ENCODE results near the gene SLC30A2. TPM values are rescaled to one million over a fixed set of nuclear protein-coding genes. Genes with fewer than 3 reads are reported as not detected.

SLC30A2 gene
- total RNA-seq, 1 donor from 2014 or later = 4.4 TPM

DNA sequence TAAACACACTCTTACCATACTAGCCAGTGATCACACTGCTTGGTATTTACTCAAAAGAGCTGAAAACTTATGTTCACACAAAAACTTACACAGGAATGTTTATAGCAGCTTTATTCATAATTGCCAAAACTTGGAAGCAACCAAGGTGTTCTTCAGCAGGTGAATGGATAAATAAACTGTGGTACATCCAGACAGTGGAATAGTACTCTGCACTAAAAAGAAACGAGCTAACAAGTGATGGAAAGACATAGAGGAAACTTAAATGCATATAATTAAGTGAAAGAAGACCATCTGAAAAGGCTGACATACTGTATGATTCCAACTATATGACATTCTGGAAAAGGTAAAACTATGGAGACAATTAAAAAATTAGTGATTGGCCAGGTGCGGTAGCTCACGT, 45.0 kb upstream of the SLC30A2 start:
- peaks cover 11% of the 10 kb centered on the region for H3K9me3 Mint-ChIP-seq
- no peak overlapping the region for H3K4me3 Mint-ChIP-seq
- H3K36me3 Mint-ChIP-seq = no peaks in the 10 kb centered on the region
- H3K27ac Mint-ChIP-seq = no peak overlapping the region
- H3K4me1 Mint-ChIP-seq (ENCODE audit: unreplicated experiment) = peaks cover 24% of the 10 kb centered on the region
- no peaks in the 10 kb centered on the region for H3K27me3 Mint-ChIP-seq
- DNase-seq (ENCODE audit: extremely low spot score, unreplicated experiment) = no peak
- TF ChIP-seq, protein P1, sequence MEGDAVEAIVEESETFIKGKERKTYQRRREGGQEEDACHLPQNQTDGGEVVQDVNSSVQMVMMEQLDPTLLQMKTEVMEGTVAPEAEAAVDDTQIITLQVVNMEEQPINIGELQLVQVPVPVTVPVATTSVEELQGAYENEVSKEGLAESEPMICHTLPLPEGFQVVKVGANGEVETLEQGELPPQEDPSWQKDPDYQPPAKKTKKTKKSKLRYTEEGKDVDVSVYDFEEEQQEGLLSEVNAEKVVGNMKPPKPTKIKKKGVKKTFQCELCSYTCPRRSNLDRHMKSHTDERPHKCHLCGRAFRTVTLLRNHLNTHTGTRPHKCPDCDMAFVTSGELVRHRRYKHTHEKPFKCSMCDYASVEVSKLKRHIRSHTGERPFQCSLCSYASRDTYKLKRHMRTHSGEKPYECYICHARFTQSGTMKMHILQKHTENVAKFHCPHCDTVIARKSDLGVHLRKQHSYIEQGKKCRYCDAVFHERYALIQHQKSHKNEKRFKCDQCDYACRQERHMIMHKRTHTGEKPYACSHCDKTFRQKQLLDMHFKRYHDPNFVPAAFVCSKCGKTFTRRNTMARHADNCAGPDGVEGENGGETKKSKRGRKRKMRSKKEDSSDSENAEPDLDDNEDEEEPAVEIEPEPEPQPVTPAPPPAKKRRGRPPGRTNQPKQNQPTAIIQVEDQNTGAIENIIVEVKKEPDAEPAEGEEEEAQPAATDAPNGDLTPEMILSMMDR (conservative IDR thresholded peaks at IDR 0.05) = no peak

DNA sequence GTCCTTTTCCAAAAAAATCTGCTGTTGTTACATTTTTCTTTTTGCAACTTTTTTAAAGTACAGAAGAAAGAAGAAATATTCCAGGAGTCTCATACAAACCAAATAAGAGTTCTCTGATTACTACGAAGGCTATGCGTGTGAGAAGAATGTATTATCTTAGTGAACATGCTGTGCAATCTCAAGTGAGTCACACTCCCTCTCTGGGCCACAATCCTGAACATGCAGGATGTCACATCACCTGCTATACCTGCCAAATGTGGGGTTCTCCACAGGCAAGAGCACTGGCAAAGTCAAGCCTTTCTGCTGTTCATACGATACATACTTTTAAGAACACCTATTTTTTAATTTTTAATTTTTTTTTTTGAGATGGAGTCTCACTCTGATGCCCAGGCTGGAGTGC, 43.2 kb upstream of the SLC30A2 start:
- H3K27ac Mint-ChIP-seq = no peak overlapping the region
- no peak overlapping the region for H3K4me3 Mint-ChIP-seq
- H3K27me3 Mint-ChIP-seq = peaks cover 4% of the 10 kb centered on the region
- no peaks in the 10 kb centered on the region for H3K36me3 Mint-ChIP-seq
- TF ChIP-seq, protein P1 (conservative IDR thresholded peaks at IDR 0.05) = no peak
- peaks cover 11% of the 10 kb centered on the region for H3K9me3 Mint-ChIP-seq
- H3K4me1 Mint-ChIP-seq (ENCODE audit: unreplicated experiment) = peaks cover 17% of the 10 kb centered on the region
- no peak for DNase-seq (ENCODE audit: extremely low spot score, unreplicated experiment)

DNA sequence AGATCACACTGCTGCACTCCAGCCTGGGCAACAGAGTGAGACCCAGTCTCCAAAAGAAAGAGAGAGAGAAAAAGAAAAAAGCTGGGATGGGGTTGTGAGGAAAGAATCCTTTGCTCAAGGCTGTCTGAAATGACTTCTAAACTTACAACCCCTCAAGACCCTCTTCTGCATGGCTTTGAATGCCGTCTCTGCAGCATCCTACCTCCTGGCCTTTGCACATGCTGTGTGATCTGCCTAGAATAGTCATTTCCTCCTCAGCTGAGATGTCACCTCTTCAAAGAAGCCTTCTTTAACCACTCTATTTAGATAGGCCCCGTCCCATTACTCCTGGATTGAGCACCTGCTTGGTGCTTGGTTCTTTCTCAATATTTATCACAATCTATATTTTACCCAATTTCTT, 38.9 kb upstream of the SLC30A2 start:
- no peaks in the 10 kb centered on the region for H3K9me3 Mint-ChIP-seq
- H3K36me3 Mint-ChIP-seq = no peaks in the 10 kb centered on the region
- H3K4me3 Mint-ChIP-seq = no peak overlapping the region
- no peak overlapping the region for H3K27ac Mint-ChIP-seq
- no peak for DNase-seq (ENCODE audit: extremely low spot score, unreplicated experiment)
- peaks cover 5% of the 10 kb centered on the region for H3K4me1 Mint-ChIP-seq (ENCODE audit: unreplicated experiment)
- H3K27me3 Mint-ChIP-seq = peaks cover 4% of the 10 kb centered on the region
- TF ChIP-seq, protein P1 (conservative IDR thresholded peaks at IDR 0.05) = no peak

DNA sequence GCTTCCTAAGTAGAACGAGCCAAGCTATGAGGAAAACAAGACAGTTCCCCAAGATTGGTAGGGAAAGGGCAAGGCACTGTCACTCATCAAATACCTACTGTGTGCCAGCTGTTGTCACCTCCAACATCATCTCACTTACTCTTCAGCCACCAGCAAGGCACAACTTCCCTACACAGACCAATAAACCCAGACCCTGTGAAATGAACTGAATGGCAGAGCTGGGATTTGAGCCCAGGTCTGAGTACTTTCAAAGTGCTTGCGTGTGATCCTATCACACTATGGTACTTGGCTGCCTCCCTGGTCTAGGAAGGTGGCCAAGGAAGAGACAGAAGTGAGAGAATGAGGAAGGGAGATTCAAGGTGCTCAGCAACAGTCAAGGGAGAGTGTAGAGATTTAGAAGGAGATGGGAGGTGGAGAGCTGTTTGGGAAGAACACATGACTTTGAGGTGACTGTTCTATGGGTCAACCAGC, 38.2 kb upstream of the SLC30A2 start:
- peaks cover 4% of the 10 kb centered on the region for H3K27me3 Mint-ChIP-seq
- DNase-seq (ENCODE audit: extremely low spot score, unreplicated experiment) = no peak
- no peaks in the 10 kb centered on the region for H3K9me3 Mint-ChIP-seq
- no peak overlapping the region for H3K4me3 Mint-ChIP-seq
- no peaks in the 10 kb centered on the region for H3K36me3 Mint-ChIP-seq
- H3K27ac Mint-ChIP-seq = no peak overlapping the region
- TF ChIP-seq, protein P1 (conservative IDR thresholded peaks at IDR 0.05) = no peak
- H3K4me1 Mint-ChIP-seq (ENCODE audit: unreplicated experiment) = peaks cover 10% of the 10 kb centered on the region

DNA sequence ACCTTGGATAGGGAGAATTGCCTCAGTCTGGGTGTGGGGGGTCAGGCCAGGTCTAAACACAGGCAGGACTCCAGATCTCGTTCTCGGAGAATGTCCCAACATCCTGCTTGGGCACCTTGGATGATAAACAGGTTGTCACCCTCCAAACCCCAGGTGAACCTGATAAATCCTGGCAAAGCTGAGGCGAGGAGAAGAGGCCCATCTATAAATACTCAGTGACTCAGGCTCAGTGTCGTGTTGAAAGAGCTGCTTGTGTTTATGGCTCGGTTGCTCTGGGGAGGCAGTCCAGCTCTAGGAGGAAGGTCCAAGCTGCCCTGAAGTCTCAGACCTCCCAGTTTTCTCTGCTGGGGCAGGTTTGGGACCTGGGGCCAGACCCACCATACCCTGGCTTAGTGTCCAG, 37.3 kb upstream of the SLC30A2 start:
- TF ChIP-seq, protein P1 (conservative IDR thresholded peaks at IDR 0.05) = no peak
- peaks cover 19% of the 10 kb centered on the region for H3K4me1 Mint-ChIP-seq (ENCODE audit: unreplicated experiment)
- DNase-seq (ENCODE audit: extremely low spot score, unreplicated experiment) = no peak
- H3K36me3 Mint-ChIP-seq = no peaks in the 10 kb centered on the region
- no peaks in the 10 kb centered on the region for H3K9me3 Mint-ChIP-seq
- no peak overlapping the region for H3K4me3 Mint-ChIP-seq
- H3K27me3 Mint-ChIP-seq = peaks cover 4% of the 10 kb centered on the region
- H3K27ac Mint-ChIP-seq = peak overlapping the region; percentile 48

DNA sequence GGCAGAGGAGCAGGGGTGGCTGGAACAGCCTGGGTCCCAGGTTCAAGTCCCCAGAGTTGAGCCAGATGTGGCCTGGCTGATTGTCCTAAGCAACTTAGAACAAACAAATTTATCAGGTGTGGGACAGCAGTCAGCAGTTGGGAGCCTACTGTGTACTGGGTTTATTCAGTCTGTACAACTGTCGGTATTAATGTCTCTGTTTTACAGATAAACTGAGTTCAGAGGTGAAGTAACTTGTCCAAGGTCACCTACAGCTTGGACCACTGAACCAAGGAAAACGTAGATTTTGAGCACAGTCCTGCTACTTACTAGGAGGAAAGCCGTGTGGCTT, 36.1 kb upstream of the SLC30A2 start:
- Mint-ChIP-seq H3K27ac (no peak overlapping the region), H3K27me3 (peaks cover 4% of the 10 kb centered on the region), H3K4me3 (no peak overlapping the region), H3K36me3 (no peaks in the 10 kb centered on the region), H3K4me1 (ENCODE audit: unreplicated experiment) (peaks cover 20% of the 10 kb centered on the region), H3K9me3 (no peaks in the 10 kb centered on the region)
- TF ChIP-seq, protein P1 (conservative IDR thresholded peaks at IDR 0.05) = no peak
- no peak for DNase-seq (ENCODE audit: extremely low spot score, unreplicated experiment)
